22Rv1 (cell line): ENCODE data around the gene NUDT2.

ENCODE experiments used
- H3K27ac ChIP-seq: fragments of 450-650 bp; 2 replicates; pipeline ENCODE4 v1.5.1; 2017
- CTCF ChIP-seq: fragments of 450-650 bp; IDR thresholded peaks from 2 replicates; pipeline ENCODE4 v1.5.1; 2017; ENCODE audit warnings: mild to moderate bottlenecking
- ZFX ChIP-seq: fragments of 450-650 bp; IDR thresholded peaks from 2 replicates; pipeline ENCODE4 v1.6.1; 2017; ENCODE audit warnings: antibody characterized with exemption, borderline replicate concordance

The NUDT2 gene

GRCh38 chr9:34310215-34310614, 19.2 kb upstream of the NUDT2 start:
- H3K27ac ChIP-seq = no peak overlapping the region
- no peak for TF ChIP-seq ZFX

GRCh38 chr9:34311499-34312185, 17.7 kb upstream of the NUDT2 start:
- no peak overlapping the region for H3K27ac ChIP-seq
- TF ChIP-seq ZFX = no peak
- TF ChIP-seq CTCF = no peak

- H3K27ac ChIP-seq = no peak overlapping the region
- TF ChIP-seq ZFX = no peak
- no peak for TF ChIP-seq CTCF
These were observed 11.9 kb upstream of the NUDT2 start for GRCh38 chr9:34317436-34317835.

GRCh38 chr9:34318163-34318790, 11.1 kb upstream of the NUDT2 start:
- no peak overlapping the region for H3K27ac ChIP-seq
- TF ChIP-seq CTCF (no peak), ZFX (no peak)

GRCh38 chr9:34321451-34321850, 7.9 kb upstream of the NUDT2 start:
- TF ChIP-seq CTCF = no peak
- no peak for TF ChIP-seq ZFX

GRCh38 chr9:34322899-34323591, 6.3 kb upstream of the NUDT2 start:
- no peak overlapping the region for H3K27ac ChIP-seq
- TF ChIP-seq CTCF (no peak), ZFX (no peak)

More at GRCh38 chr9:34321451-34321850, 7.9 kb upstream of the NUDT2 start:
- no peak overlapping the region for H3K27ac ChIP-seq

GRCh38 chr9:34326690-34327089, 2.7 kb upstream of the NUDT2 start:
- H3K27ac ChIP-seq = no peak overlapping the region
- TF ChIP-seq ZFX (no peak), CTCF (no peak)
